GF-D8 (cell line): ENCODE measurements around the gene RNASE8.
"Not testable (repeated sequence)": the region's sequence is repeated elsewhere in the genome, so short reads cannot be mapped to it uniquely, and the experiment has no call there.

Experiments
- DNase-seq: peaks from one replicate; lab custom pipeline; 2025; lab: John Stamatoyannopoulos, UW

The RNASE8 gene, protein sequence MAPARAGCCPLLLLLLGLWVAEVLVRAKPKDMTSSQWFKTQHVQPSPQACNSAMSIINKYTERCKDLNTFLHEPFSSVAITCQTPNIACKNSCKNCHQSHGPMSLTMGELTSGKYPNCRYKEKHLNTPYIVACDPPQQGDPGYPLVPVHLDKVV

GRCh38 chr14:21057803-21058675, at the start of gene RNASE8:
Gene RNASE8 (plus strand): TSS chr14:21057822. CDS start chr14:21057893, 71 bp downstream.
- DNase-seq, result no peak

- not testable (repeated sequence) for DNase-seq
Observed at GRCh38 chr14:21009721-21010120, 47.9 kb upstream of the RNASE8 start.

DNA sequence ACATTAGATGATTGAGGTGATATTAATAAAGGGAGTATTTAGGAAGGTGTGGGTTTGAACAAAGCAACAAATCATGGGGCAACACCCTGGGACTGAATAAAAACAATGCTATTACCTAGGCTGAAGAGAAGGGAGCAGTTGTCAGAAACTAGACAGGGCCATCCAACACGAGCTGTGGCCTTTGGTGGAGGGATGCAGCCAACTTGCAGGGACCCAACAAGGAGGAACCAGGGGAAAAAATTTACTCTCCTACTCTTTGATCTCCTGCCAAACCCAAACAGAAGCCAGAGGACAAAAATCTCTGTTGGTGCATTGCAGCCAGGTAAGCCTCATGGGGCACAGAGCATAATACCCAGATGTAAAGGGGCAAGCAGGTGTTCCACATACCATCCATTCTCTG, 46.5 kb upstream of the RNASE8 start:
- no peak for DNase-seq

DNA sequence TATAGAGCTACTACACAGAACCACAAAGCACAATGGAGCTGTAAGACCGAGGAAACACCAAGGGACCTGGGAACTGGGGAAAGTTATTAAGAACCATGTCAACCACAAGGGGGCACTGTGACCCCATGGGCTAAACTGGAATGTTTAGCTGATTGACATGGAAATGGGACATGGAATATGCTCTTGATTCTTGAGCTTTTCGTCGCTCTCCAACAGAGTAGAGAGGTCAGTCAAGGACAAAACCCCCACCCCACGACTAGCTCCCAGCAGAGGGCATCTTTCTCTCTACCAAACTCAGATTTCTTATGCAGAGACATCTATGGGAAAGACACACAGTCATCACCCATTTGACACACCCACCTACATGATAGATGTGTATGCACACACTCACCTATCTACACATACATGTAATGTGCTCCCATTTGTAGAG, 42.8 kb upstream of the RNASE8 start:
- DNase-seq, result peak; percentile 21

DNA sequence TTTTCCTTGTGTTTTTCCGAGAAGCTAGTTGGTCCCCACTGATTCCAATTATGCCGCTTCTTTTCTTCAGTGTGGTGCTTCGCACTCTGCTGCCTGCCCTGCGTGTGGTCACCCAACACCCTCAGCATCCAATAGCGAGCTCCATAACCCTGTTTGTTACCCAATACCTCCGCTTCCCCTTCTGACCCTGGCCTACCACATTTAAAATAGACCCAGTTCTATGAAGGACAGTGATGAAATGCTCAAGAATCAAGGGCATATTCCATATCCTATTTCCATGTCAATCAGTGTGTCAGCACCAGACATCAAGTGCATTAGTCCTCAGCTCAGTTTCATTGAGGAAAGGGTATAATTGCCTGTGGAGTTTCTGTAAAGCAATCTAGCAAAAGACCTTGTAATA, 42.3 kb upstream of the RNASE8 start:
- peak; percentile 31 for DNase-seq

- no peak for DNase-seq
Observed at GRCh38 chr14:21016413-21017190, 41.0 kb upstream of the RNASE8 start.

- no peak for DNase-seq
Observed at GRCh38 chr14:21017528-21018245, 39.9 kb upstream of the RNASE8 start.

- DNase-seq, result no peak
Observed at GRCh38 chr14:21018286-21018685, 39.3 kb upstream of the RNASE8 start.

DNA sequence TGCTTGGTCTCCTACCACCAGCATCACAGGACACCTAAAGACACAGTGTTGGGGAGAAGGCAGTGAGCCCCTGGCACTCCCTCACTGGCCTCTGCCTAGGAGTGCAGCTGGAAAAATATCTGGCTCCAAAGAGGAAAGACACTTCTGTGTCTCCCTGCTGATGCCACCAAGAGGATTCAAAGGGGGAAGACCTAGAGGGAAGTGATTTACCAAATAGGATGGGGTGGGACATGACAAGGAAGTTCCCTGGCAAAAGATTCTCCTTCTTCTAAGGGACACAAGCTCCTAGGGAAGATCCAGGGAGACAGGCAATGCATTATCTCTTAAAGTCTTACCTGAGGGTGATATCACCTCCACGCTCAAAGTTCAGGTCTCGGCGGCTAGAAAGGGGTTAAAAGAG, 38.8 kb upstream of the RNASE8 start:
- DNase-seq, result no peak

DNA sequence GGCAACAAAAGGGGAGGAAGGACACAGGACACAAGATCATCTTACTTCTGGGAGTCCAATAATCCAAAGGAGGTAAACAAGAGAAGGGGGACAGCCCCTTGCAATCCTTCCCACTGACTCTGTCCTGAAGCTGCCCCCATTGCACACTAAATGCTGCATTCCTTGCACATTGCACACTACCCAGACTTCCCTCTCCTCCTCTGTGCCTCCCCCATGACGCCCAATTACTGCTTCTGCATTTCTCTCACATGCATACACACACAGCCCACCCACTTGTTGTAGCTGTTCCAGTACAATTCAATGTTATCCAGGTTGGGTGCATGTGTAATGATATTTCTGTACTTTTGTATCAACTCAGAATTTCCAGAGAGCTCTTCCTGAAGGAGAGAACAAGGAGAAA, 38.3 kb upstream of the RNASE8 start:
- DNase-seq, result no peak

DNA sequence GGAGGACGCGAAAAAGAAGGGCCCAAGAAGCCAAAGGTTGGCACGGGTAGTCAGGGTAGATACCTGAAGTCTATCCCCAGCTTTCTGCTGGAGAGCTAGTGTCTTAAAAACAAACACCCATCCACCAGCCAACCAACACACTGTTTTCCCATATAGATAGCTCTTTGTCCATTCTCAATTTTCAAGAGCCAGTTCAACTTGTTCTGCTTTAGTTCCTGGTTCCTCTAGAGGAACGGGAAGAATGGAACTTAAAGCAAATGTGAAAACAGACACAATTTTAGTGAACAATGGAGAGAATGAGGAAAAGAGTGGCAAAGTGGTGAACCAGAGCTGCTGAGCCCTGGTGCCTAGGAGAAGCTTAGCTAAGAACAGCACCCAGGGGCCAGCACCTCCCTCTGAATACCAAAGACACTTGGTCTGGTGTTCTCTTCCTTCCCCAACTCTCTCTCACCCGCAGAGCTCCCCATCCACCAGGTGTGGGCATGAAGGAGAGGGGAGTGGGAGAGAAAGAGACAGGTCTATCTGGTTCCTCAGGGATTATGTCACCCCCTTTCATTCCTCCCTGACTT, 36.6 kb upstream of the RNASE8 start:
- no peak for DNase-seq

DNA sequence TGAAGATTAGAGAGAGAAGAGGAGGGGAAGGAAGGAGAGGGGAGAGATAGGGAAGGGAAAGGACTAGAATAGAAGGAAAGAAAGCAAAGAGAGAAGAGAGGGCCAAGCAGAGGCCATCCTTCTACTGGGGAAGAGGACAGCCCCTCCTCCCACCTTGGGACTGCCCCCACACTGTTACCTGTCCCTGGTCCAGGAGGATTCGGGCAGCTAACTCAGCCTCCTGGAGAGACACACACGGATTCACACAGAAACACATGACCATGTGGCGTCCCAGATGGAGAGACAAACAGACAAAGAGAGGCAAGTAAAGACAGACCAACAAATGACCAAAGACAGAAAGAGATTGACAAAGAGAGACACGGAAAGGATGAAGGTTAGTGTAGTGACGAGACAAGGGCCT, 34.9 kb upstream of the RNASE8 start:
- no peak for DNase-seq

GRCh38 chr14:21023174-21023573, 34.4 kb upstream of the RNASE8 start:
- DNase-seq, result no peak

- no peak for DNase-seq
Observed at GRCh38 chr14:21023817-21024584, 33.6 kb upstream of the RNASE8 start.

GRCh38 chr14:21024585-21025370, 32.8 kb upstream of the RNASE8 start, which contains the start of gene NDRG2:
Gene NDRG2 (minus strand): TSS chr14:21025061. CDS start chr14:21023315, 1,746 bp downstream.
- no peak for DNase-seq

GRCh38 chr14:21025371-21026273, 32.0 kb upstream of the RNASE8 start:
- no peak for DNase-seq

- no peak for DNase-seq
Observed at GRCh38 chr14:21026274-21026987, 31.2 kb upstream of the RNASE8 start.

GRCh38 chr14:21026988-21027315, 30.7 kb upstream of the RNASE8 start:
- no peak for DNase-seq
